Fibroblast of lung (primary cell): ENCODE measurements around the gene PCBD1.

Experiments used
- CTCF ChIP-seq, 2 donors: IDR thresholded peaks in 1 of 2; conservative IDR thresholded peaks in 1 of 2; 1 replicate in 1 of 2; 2 replicates in 1 of 2; pipeline ENCODE4 v1.5.1; 2011 to 2012; ENCODE audit warnings: low read length in 2 of 2, control low read depth in 1 of 2, inconsistent platforms in 1 of 2, low read depth in 1 of 2, mild to moderate bottlenecking in 1 of 2
- EZH2 ChIP-seq: IDR thresholded peaks from 2 replicates; pipeline ENCODE4 v1.5.1; 2012; ENCODE audit warnings: low read length, control low read depth, mild to moderate bottlenecking; ENCODE audit errors: missing control alignments

GRCh38 chr10:70845816-70846215 is 42.5 kb downstream of the PCBD1 start:
- no peak for TF ChIP-seq CTCF (conservative IDR thresholded peaks at IDR 0.05 in 1 of 2, IDR thresholded peaks at IDR 0.05 in 1 of 2; ENCODE audit: low read depth in 1 of 2, low read length in 2 of 2)
- TF ChIP-seq EZH2: no peak
